Activated T-cell treated with anti-CD3 and anti-CD28 coated beads, Interleukin-2, amount 50 U/mL, for 1 hour (primary cell): ENCODE results near the gene FLYWCH1.

Experiments used
- DNase-seq: peaks from one replicate; pipeline ENCODE4 v3.0.0-alpha.2; 2020

Gene FLYWCH1

DNA sequence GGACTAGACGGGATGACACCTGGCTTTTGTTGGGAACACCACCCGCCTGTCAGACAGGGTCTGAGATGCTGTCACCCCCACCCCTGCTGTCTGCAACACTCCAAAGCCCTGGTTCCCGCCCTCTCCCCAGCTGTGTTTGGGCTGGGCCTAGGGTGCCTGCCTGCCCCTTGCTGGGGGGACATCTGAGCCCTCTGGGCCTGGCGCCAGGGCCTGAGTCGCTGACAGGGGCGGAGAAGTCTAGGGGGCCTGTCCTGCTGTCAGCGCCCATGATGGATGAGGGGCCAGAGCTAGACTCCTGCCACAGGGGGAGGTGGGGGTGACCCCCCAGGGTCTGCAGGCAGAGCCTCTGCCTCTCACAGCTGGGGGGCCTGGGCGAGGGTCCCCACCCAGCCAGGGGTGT, 76.1 kb downstream of the FLYWCH1 start:
- DNase-seq, result no peak

DNA sequence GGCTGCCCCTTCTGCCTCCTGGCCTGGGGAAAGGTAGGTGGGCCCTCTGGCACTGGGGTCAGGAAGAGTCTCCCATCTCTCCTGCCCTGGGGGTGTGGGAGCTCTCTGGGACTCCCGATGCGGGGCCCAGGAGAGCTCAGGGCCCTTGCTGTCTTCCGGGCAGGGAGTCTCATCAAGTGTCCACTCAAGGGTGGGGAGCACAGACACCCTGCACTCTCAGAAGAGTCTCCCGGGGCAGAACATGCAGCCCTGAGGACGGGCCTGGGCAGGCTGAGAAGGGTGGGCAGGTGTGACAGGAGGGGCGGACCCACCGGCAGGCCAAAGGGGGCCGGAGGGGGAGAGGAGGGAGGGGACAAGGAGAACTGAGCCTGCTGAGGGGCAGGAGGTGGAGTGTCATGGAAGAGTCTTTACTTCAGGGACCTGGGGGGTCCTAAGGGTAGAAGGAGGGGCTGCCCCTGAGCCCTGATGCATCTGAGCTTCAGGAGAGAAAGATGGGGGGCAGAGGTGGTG, 76.9 kb downstream of the FLYWCH1 start:
- DNase-seq, result no peak

DNA sequence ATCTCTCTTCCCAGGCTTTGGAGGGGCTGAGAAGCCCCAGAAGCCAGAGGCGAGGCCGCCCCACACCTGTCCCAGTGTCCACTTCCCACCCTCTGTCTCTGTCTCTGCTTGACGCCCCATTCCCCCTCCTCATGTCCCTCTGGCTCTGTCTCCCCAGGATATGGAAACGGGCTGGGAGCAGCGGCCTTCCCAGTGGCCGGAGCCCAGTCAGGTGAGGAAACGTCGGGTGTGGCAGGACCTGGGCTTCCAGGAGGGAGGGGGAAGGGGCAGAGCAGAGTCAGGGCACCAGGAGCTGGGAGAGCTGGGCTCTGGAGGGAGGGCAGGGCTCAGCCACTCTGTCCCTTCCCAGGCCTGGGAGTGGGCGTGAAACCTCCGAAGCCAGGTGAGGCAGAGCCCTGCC, 79.2 kb downstream of the FLYWCH1 start:
- DNase-seq, result no peak

DNA sequence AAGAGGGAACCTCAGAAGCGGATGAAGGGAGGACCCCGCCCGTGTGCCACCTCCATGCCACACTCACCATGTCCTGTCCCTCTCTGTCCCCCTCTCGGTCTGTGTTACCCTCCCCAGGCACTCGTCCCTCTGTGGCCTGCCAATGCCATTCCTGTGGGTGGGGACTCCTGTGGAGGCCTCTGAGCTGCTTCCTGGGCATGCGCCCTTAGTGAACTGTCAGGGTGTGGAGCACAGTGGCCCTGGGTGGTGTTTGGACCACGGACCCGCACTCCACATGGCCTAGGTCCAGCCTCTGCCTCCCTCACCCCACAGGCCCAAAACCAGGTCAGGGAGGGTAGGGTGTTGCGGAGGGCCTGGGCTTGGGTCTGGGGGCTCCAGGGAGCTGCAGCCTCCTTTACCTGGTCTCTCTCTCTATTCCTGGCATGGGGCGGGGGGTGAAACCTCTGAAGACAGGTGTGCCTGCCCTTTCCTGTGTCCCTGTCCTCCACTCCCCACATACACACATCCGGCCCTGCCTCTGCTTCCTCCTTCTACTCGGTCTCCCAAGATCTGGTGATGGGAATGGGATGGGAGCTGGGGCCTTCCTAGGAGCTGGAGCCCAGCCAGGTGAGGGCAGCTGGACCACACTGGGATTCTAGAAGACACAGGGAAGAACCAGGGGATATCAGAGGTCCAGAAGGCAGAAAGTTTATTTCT, 80.0 kb downstream of the FLYWCH1 start:
- no peak for DNase-seq

DNA sequence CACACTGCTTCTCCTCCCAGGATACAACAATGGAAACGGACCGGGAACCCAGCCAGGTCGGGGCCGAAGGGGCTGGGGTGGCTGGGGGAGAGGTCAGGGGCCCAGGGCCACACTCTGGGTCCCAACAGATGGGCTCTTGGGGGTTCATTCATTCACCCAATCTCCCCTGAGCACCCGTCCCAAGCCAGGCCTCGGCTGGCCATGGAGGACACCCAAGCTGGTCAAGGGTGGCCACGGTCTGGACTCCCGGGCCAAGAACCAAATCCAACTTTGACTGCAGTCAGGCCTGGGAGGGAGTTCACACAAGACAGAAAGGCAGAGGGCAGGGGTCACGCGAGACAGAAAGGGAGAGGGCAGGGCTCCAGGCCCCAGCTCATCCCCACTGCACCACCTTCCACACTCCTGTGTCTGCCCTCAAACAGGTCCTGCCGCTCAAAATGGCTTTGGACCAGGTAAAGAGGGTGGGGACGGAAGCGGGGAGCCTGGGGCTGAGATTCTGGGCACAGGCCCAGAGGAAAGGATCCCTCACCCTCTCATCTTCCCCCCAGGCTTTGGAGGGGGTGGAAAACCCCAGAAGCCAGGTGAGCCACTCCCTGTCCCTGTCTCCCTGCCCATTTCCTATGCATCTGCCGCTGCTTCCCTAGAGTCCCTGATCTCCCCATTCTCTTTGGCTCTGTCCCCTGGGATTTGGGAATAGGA, 80.8 kb downstream of the FLYWCH1 start:
- DNase-seq, result no peak

DNA sequence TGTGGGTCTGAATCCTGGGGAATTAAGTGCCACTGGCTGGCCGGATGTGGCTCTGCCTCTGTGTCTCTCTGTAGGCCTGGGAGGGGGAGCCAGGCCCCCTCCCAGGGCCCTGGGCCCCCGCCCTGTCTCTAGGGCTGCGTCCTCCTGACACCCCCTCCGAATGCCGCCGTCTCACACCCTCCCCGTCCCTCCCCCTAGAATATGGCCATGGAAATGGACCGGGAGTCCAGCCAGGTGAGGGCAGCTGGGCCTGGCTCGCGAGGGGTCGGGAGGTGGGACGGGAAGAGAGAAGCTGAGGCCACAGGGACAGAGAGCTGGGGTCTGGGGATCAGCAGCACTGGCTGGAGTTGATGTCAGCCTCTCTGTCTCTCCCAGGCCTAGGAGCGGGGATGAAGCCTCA, 84.6 kb downstream of the FLYWCH1 start:
- DNase-seq, result no peak

DNA sequence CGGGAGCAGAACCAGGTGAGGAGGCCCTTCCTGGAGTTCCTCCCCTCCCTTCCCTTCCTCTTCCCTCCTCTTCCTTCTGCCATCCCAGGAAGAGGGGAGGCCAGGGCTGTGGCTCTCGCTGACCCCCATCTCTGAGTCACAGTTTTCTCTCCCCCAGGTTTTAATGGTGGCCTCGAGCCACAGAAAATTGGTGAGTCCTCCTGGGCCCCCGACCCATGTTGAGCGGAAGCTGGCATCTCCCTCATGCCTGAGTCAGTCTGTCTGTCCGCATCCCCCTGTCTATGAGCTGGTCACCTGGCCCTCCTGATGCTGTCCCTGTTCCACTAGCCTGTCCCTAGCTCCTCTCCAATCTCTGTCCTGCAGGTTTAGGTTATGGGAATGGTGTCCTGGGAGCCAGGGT, 88.2 kb downstream of the FLYWCH1 start:
- no peak for DNase-seq

DNA sequence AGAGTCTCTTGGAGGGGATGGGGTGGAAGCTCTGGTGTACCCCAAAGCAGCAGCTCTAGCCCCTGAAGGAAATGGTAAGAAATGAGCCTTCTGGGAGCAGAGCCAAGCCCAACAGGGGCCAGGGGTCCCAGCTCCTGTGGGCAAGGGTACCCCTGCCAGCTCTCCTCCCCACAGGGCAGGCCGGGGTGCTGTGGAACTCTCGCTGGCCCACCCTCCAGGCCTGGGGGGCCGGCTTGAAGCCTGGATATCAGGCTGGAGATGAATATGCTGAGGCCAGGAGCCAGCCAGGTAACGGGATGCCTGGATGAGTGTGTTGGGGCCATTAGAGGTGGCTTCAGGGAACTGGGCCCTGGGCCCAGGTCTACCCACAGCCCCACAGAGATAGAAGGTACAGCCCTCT, 88.8 kb downstream of the FLYWCH1 start:
- no peak for DNase-seq
